Muscle layer of colon (tissue), 2 donors: ENCODE measurements around the gene CAPN1.

ENCODE experiments used
- H3K27ac ChIP-seq: one replicate; pipeline ENCODE4 v1.7.0; 2013; ENCODE audit warnings: low read depth, mild to moderate bottlenecking, low read length, moderate library complexity
- H3K27me3 ChIP-seq, 2 donors: one replicate each; pipeline ENCODE4 v1.7.0; 2013; ENCODE audit warnings: low read length in 2 of 2, mild to moderate bottlenecking in 2 of 2; ENCODE audit not compliant: insufficient read depth in 2 of 2, control insufficient read depth in 1 of 2
- H3K36me3 ChIP-seq: one replicate; pipeline ENCODE4 v1.7.0; 2013; ENCODE audit warnings: mild to moderate bottlenecking, low read length; ENCODE audit not compliant: insufficient read depth
- H3K4me1 ChIP-seq: one replicate; pipeline ENCODE4 v1.7.0; 2013; ENCODE audit warnings: mild to moderate bottlenecking, low read length; ENCODE audit not compliant: insufficient read depth
- H3K4me3 ChIP-seq, 2 donors: one replicate each; pipeline ENCODE4 v1.7.0; 2013; ENCODE audit warnings: low read length in 2 of 2, low read depth in 1 of 2, mild to moderate bottlenecking in 1 of 2, moderate library complexity in 1 of 2
- H3K9ac ChIP-seq: one replicate; pipeline ENCODE4 v1.7.0; 2013; ENCODE audit warnings: low read length
- H3K9me3 ChIP-seq: one replicate; pipeline ENCODE4 v1.7.0; 2013; ENCODE audit warnings: mild to moderate bottlenecking, low read length
- donor health status: abdominal sarcoma.
- donor health status: Adenocarcinoma of cecum.

Gene CAPN1

DNA sequence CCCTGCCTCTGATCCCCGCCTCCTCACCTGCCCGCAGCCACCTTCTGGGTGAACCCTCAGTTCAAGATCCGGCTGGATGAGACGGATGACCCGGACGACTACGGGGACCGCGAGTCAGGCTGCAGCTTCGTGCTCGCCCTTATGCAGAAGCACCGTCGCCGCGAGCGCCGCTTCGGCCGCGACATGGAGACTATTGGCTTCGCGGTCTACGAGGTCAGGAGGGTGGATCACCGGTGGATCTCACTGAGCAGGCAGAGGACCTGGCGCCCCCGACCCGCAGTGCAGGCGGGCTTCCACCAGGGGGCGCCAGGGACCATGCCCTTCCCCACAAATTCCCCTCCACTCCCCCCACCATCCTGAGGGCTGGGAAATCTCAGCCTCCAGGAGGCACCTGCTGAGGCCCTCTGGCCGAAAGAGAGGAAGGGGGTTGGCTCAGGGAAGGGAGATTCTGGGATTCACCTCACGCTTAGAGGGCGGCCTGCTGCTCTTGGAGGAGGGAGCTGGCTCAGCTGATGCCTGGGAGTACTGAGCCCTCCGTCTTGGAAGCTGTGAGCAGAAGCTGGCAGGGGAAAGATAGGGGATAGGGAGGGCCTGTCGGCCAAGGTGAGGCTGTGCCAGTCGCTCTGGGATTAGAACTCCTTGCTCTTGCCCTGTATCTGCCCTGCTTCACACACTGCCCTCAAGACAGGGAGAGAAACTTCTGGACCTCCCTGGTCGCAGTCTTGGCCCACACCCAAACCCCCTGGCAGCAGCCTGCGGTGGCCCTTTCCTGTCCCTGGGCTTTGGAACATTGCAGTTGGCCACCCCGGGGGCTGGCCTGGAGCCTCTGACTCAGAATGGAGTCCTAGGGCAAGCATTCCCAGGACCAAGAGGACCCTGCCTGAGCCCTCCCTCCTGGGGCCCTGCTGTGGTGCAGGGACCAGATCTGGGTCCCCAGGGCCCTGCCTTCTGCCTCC lies 23.2 kb downstream of the CAPN1 start:
- no peak overlapping the region for H3K27ac ChIP-seq
- no peak overlapping the region for H3K4me3 ChIP-seq
- no peaks in the 10 kb centered on the region for H3K9me3 ChIP-seq
- no peak overlapping the region for H3K9ac ChIP-seq
- no peaks in the 10 kb centered on the region for H3K4me1 ChIP-seq
- peaks cover 41% of the 10 kb centered on the region for H3K36me3 ChIP-seq
- no peaks in the 10 kb centered on the region for H3K27me3 ChIP-seq

DNA sequence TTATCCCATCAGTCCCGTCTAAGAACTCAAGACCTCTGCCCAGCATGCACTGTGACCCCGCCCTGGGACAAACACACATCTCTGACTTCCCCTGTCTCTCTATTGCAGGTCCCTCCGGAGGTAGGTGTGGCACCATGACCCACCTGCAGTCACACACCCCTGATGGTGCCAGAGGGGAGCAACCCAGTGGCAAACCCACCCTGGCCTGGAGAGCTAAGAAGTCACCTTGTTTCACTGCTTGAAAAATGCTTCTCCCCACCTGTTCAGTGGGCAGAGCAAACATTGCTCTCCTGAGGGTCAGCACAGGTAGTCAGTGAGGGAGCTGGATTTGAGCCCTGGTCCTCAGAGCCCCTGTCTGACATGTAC lies 23.9 kb downstream of the CAPN1 start:
- Histone ChIP-seq H3K36me3 (peaks cover 48% of the 10 kb centered on the region), H3K9ac (no peak overlapping the region), H3K4me3 (no peak overlapping the region), H3K9me3 (no peaks in the 10 kb centered on the region), H3K27ac (no peak overlapping the region), H3K4me1 (no peaks in the 10 kb centered on the region), H3K27me3 (no peaks in the 10 kb centered on the region)

DNA sequence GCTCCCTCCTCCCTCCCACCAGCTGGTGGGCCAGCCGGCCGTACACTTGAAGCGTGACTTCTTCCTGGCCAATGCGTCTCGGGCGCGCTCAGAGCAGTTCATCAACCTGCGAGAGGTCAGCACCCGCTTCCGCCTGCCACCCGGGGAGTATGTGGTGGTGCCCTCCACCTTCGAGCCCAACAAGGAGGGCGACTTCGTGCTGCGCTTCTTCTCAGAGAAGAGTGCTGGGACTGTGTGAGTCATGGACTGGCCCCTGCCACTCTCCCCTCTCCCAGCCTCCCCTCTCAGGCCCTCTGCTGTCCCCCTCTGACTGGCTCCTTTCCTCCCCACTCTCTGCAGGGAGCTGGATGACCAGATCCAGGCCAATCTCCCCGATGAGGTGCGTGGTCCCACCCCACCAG lies 24.7 kb downstream of the CAPN1 start:
- no peak overlapping the region for H3K4me3 ChIP-seq
- H3K9ac ChIP-seq: no peak overlapping the region
- no peaks in the 10 kb centered on the region for H3K9me3 ChIP-seq
- no peak overlapping the region for H3K27ac ChIP-seq
- H3K27me3 ChIP-seq: no peaks in the 10 kb centered on the region
- H3K4me1 ChIP-seq: no peaks in the 10 kb centered on the region
- peaks cover 56% of the 10 kb centered on the region for H3K36me3 ChIP-seq

DNA sequence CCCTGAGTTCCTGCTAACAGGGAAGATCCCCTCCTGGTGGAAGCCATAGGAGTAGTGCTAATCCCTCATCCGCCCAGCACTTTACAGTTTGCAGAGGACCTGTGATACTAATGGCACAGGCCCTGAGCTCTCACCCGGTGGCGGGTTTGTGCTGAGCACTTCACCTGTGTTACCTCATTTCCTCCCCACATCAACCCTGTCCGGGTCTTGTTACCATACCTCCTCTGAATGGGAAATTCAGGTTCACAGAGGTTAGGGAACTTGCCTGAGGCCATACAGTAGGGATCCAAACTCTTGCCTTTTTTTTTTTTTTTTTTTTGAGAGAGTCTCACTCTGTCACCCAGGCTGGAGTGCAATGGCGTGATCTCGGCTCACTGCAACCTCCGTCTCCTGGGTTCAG lies 25.2 kb downstream of the CAPN1 start:
- Histone ChIP-seq H3K9me3 (no peaks in the 10 kb centered on the region), H3K9ac (no peak overlapping the region), H3K4me3 (no peak overlapping the region), H3K27me3 (no peaks in the 10 kb centered on the region), H3K4me1 (no peaks in the 10 kb centered on the region), H3K27ac (no peak overlapping the region), H3K36me3 (peaks cover 58% of the 10 kb centered on the region)

DNA sequence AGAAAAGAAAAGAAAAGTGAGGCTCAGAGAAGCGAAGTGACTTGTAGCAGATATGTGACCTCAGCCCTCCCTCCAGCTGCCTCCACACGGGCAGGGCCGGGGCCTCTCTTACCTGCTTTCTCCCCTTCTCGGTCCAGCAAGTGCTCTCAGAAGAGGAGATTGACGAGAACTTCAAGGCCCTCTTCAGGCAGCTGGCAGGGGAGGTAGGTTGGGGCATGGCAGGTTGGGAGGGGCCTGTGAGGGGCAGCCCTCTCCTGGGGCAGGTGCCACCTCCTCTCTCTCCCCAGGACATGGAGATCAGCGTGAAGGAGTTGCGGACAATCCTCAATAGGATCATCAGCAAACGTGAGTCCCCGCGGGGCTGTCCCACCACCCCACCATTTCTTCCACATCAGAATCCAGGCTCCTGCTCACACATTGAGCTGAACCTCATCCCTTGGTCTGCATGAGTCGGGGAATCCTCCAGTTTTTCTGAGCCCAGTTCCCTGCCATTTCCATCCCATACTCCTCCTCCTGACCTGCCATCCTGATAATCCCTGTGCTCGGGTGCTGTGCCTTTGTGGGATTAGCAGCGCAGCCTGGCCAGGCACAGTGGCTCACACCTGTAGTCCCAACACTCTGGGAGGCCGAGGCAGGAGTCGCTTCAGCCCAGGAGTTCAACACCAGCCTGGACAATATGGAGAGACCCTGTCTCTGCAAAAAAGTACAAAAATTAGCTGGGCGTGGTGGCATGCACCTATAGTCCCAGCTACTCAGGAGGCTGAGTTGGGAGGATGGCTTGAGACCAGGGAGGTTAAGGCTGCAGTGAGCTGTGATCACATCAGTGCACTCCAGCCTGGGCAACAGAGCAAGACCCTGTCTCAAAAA lies 26.4 kb downstream of the CAPN1 start:
- no peaks in the 10 kb centered on the region for H3K27me3 ChIP-seq
- no peaks in the 10 kb centered on the region for H3K4me1 ChIP-seq
- no peak overlapping the region for H3K4me3 ChIP-seq
- peaks cover 58% of the 10 kb centered on the region for H3K36me3 ChIP-seq
- no peaks in the 10 kb centered on the region for H3K9me3 ChIP-seq
- H3K27ac ChIP-seq: no peak overlapping the region
- H3K9ac ChIP-seq: no peak overlapping the region

DNA sequence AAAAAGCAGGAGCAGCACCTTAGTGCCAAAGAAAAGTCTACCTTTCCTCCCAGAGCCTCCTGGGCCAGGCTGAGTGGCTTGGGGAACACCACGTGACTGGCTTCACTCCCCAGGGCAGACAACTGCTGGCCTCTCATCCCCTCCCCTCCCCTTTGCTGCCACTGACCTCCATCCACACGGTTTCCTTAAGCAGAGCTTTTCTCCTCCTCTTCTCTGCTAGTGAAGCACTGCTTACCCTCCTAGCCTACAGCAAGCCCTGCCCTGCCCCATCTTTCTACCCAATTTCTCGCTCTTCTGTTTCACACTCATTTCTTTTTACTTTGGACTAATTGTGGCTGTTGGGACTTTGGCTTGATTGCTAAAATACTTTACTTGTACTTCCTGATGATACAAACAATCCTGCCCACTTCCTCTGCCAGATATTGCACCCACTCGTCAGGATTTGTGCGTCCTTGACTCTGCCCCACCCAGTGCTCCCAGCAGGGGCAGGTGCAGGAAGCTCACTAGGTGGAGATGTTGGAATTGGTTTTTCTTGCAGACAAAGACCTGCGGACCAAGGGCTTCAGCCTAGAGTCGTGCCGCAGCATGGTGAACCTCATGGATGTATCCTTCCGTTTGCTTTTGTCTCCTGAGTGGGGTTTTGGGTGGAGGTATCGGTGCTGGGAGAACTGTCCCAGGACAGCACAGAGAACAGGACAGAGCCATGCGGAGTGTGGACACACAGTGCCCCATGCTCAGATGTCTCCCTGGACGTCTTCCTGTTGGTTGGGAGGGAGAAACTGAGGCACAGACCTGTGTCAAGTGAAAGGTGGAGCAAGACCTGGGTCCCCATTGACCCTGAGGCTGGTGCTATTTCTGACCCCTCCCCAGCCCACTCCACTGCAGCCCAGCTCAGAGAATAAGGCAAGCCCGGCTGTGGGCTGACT lies 27.3 kb downstream of the CAPN1 start:
- Histone ChIP-seq H3K4me3 (no peak overlapping the region), H3K4me1 (peaks cover 3% of the 10 kb centered on the region), H3K9me3 (no peaks in the 10 kb centered on the region), H3K9ac (no peak overlapping the region), H3K36me3 (peaks cover 58% of the 10 kb centered on the region), H3K27ac (no peak overlapping the region), H3K27me3 (no peaks in the 10 kb centered on the region)

DNA sequence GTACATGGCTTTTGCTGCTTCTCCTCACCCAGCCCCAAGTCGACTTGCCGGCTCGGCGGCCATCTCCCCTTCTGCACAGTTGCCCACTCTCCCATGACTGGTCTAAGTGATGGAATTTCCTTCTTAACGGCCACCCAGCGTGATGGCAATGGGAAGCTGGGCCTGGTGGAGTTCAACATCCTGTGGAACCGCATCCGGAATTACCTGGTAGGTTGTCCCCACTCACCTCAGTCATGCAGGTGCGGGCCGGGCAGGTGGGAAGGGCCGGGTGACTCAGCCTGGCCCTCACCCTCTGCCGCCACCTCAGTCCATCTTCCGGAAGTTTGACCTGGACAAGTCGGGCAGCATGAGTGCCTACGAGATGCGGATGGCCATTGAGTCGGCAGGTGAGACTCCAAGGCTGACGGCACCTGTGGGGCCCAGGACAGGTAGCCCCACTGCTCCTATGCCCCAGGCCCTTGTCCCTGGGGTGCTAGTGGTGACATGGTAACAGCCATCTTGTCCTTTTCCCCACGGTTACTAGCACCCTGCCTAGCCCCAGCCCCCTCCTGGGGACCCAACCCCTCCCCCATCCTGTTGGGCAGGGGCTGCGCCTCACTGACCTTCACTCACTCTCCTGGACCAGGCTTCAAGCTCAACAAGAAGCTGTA lies 28.1 kb downstream of the CAPN1 start:
- Histone ChIP-seq H3K36me3 (peaks cover 58% of the 10 kb centered on the region), H3K27me3 (no peaks in the 10 kb centered on the region), H3K27ac (no peak overlapping the region), H3K4me3 (no peak overlapping the region), H3K9me3 (no peaks in the 10 kb centered on the region), H3K9ac (no peak overlapping the region), H3K4me1 (peaks cover 3% of the 10 kb centered on the region)

DNA sequence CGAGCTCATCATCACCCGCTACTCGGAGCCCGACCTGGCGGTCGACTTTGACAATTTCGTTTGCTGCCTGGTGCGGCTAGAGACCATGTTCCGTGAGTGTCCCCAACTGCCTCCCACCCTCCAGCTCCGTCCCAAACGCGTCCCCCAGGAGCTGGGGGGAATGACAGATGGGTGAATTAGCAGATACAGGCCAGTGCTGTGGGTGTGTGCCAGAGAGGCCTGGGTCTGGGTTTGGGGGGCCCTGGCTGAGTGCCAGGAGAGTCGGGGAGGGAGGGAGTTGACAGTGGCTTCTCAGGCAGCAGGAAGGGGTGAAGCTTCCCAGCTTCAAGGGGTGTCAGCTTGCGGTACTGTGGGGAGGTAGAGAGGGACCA lies 28.6 kb downstream of the CAPN1 start:
- no peaks in the 10 kb centered on the region for H3K27me3 ChIP-seq
- H3K9ac ChIP-seq: no peak overlapping the region
- H3K36me3 ChIP-seq: peaks cover 54% of the 10 kb centered on the region

DNA sequence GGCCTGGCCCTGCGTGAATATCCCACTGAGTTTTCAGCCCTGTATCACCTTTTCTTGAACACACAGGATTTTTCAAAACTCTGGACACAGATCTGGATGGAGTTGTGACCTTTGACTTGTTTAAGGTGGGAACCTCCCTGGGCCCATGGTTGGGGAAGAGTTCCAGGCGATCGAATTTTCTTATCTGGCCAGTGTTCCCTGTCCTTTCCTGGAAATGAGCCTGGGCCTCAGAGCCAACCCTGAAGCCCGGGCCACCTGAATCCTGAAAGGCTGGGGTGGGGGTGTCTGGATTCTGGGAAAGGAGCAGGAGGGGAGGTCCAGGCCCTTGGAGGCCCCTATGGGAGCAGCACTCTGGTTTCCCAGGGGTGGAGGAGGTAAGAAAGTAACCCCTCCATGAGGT lies 29.0 kb downstream of the CAPN1 start:
- Histone ChIP-seq H3K4me1 (peaks cover 3% of the 10 kb centered on the region), H3K9me3 (no peaks in the 10 kb centered on the region), H3K36me3 (peaks cover 50% of the 10 kb centered on the region), H3K9ac (no peak overlapping the region), H3K27ac (no peak overlapping the region), H3K4me3 (no peak overlapping the region), H3K27me3 (no peaks in the 10 kb centered on the region)

More for the DNA sequence above, 28.6 kb downstream of the CAPN1 start:
- Histone ChIP-seq H3K27ac (no peak overlapping the region), H3K4me3 (no peak overlapping the region), H3K9me3 (no peaks in the 10 kb centered on the region), H3K4me1 (peaks cover 3% of the 10 kb centered on the region)

DNA sequence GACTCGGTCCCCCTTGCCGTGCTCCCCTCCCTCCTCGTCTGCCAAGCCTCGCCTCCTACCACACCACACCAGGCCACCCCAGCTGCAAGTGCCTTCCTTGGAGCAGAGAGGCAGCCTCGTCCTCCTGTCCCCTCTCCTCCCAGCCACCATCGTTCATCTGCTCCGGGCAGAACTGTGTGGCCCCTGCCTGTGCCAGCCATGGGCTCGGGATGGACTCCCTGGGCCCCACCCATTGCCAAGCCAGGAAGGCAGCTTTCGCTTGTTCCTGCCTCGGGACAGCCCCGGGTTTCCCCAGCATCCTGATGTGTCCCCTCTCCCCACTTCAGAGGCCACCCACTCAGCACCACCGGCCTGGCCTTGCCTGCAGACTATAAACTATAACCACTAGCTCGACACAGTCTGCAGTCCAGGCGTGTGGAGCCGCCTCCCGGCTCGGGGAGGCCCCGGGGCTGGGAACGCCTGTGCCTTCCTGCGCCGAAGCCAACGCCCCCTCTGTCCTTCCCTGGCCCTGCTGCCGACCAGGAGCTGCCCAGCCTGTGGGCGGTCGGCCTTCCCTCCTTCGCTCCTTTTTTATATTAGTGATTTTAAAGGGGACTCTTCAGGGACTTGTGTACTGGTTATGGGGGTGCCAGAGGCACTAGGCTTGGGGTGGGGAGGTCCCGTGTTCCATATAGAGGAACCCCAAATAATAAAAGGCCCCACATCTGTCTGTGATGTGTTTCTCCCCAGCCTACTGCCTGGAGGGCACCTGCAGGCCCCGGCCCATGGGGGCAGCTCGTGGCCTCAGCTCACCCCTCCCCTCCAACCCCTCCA lies 29.8 kb downstream of the CAPN1 start:
- H3K4me1 ChIP-seq: peaks cover 3% of the 10 kb centered on the region
- H3K27me3 ChIP-seq: no peaks in the 10 kb centered on the region
- H3K4me3 ChIP-seq: no peak overlapping the region
- H3K27ac ChIP-seq: no peak overlapping the region
- no peak overlapping the region for H3K9ac ChIP-seq
- H3K36me3 ChIP-seq: peaks cover 42% of the 10 kb centered on the region
- no peaks in the 10 kb centered on the region for H3K9me3 ChIP-seq
